T-helper 1 cell treated with Interleukin-12 subunit alpha and Interleukin-12 subunit beta and Interleukin-4 antibody, amounts not matched to agents 30 μg/mL and 1 μg/mL, for 36 hours (primary cell): ENCODE data around the gene GPR107.

Experiments used
- H3K27ac Mint-ChIP-seq: one replicate; pipeline ENCODE4 v1.8.0; 2021; ENCODE audit warnings: mild to moderate bottlenecking, mixed read lengths
- H3K27me3 Mint-ChIP-seq: one replicate; pipeline ENCODE4 v1.8.0; 2021; ENCODE audit warnings: low read depth, mixed read lengths
- H3K36me3 Mint-ChIP-seq: one replicate; pipeline ENCODE4 v1.8.0; 2021; ENCODE audit warnings: low read depth, mixed read lengths
- H3K4me1 Mint-ChIP-seq: one replicate; pipeline ENCODE4 v1.8.0; 2021; ENCODE audit warnings: low read depth, mixed read lengths
- H3K4me3 Mint-ChIP-seq: one replicate; pipeline ENCODE4 v1.8.0; 2021; ENCODE audit warnings: mild to moderate bottlenecking, moderate library complexity, mixed read lengths
- H3K9me3 Mint-ChIP-seq: one replicate; pipeline ENCODE4 v1.8.0; 2021; ENCODE audit warnings: mixed read lengths

GPR107 gene

DNA sequence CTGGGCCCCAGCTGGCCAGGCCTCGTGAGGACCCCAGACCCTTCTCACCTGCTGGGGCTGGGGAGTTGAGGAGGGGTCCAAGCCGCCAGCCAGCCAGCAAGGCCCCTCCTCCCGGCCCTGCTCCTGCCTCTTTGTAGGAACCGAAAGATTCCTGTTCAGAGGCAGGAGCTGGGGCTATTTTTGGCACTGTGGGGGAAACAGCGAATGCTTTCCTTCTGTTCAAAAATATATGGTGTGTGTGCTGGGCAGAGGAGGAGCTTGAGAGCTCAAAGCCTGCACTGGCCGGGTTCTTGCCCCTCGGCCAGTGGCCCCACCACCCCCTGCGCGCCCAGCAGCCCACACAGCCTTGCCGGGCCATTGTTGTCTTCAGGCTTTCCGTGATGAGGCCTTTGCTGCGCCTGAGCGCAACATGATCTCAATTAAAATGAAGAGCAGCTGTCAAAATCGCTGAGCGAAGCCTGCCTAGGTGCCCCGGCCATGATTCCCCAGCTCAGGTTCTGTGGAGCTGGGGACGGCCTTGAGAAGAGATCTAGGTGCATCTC lies 131.9 kb downstream of the GPR107 start:
- Mint-ChIP-seq H3K9me3 (no peaks in the 10 kb centered on the region), H3K36me3 (no peaks in the 10 kb centered on the region), H3K27me3 (no peaks in the 10 kb centered on the region), H3K4me1 (no peaks in the 10 kb centered on the region), H3K4me3 (no peak overlapping the region), H3K27ac (no peak overlapping the region)

DNA sequence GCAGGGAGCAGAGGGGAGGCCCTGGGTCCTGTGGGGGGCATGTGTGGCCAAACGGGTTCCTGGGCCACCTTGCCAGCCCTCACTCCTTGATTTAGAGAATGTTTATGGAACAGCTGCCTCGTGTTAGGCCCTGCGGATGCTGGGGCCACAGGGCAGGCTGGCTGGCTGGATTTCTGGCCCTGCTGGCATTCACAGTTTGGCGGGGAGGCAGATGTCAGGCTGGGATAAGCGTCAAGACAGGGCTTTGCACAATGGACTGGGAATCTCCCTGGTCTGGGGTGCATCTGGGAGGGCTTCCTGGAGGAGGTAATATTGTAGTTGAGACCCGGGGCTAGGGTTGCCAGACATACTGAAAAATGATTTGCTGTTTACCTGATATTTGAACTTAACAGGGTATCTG lies 132.3 kb downstream of the GPR107 start:
- Mint-ChIP-seq H3K27me3 (no peaks in the 10 kb centered on the region), H3K27ac (no peak overlapping the region), H3K4me3 (no peak overlapping the region), H3K9me3 (no peaks in the 10 kb centered on the region), H3K36me3 (no peaks in the 10 kb centered on the region), H3K4me1 (no peaks in the 10 kb centered on the region)

DNA sequence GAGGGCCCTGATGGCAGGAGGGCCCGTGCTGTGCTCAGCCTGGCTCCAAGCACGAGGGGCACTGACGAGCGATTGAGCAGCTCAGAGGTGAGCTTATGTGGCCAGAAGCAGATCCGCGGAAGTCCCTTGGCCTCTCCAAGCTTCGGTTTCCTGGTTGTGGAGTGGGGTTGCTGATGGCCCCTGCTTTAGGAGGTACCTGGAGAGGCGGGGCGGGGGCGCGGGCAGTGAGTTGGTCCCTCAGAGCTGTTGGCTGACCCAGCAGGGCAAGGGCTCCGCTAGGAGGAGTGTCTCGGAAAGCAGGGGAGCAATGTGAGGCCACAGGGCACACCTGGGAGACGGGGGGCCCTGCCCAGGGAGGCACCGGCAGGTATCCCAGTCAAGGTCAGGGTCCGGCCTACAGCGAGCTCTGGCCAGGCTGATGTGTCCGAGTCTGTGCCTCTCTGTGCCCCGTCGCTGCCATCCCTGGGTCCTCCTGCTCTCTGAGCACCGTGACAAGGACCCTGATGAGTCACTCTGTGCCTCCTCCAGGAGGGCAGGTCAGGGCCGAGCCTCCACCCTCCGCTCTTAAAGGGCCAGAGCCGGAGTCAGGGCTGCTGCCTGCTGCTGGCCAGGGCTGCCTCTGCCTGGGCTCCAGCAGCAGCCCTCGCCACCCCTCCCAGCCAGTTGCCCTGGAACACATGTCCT lies 133.3 kb downstream of the GPR107 start:
- Mint-ChIP-seq H3K27ac (no peak overlapping the region), H3K27me3 (no peaks in the 10 kb centered on the region), H3K36me3 (no peaks in the 10 kb centered on the region), H3K4me1 (no peaks in the 10 kb centered on the region), H3K9me3 (no peaks in the 10 kb centered on the region), H3K4me3 (no peak overlapping the region)

DNA sequence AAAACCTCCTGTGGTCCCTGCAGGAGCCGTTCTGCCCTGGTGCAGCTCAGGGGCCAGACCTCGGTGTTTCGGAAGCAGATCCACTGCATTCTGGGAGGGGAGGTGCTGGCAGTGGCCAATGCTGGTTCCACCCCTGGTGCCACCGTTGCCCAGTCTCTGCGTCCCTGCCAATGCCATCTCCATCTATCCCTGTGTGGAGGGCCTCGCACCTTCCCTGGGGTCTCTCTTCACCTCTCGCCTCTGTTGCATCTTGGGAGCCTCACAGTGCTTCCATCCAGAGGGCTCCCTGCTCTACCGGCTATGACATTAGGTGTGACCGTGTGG lies 133.8 kb downstream of the GPR107 start:
- no peaks in the 10 kb centered on the region for H3K27me3 Mint-ChIP-seq

DNA sequence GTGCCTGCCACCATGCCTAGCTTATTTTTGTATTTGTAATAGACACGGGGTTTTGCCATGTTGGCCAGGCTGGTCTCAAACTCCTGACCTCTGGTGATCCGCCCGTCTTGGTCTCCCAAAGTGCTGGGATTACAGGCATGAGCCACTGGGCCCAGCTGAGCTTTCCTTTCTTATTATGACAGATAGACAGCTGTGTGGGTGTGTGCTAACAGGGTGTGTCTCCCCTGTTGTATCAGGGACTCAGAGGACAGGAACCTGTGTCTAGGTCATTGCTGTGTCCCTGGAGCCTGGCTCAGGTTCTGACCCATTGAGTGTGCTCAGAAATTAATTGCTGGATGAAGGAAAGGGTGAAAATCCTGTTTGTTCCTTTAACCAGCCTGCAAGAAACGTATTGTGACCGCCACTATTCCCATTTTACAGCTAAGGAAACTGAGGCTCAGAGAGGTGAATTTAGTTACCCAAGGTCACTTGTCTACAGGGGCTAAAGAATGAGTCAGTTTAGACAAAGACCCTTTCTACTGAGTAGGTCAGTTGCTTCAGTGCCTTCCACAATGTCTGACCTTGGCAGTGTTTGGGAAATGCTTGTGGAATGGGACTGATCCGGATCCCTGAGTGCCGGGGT lies 135.3 kb downstream of the GPR107 start:
- Mint-ChIP-seq H3K36me3 (no peaks in the 10 kb centered on the region), H3K27me3 (no peaks in the 10 kb centered on the region), H3K9me3 (no peaks in the 10 kb centered on the region), H3K4me3 (no peak overlapping the region), H3K27ac (no peak overlapping the region), H3K4me1 (no peaks in the 10 kb centered on the region)

More for the DNA sequence above, 133.8 kb downstream of the GPR107 start:
- no peaks in the 10 kb centered on the region for H3K4me1 Mint-ChIP-seq
- H3K4me3 Mint-ChIP-seq, result no peak overlapping the region
- no peak overlapping the region for H3K27ac Mint-ChIP-seq
- no peaks in the 10 kb centered on the region for H3K36me3 Mint-ChIP-seq
- no peaks in the 10 kb centered on the region for H3K9me3 Mint-ChIP-seq
